Activated CD4-positive, alpha-beta T cell treated with anti-CD3 and anti-CD28 coated beads, Interleukin-2, amount 10 ng/mL, durations not matched to agents 7 days and 5 days (primary cell): ENCODE measurements around the gene LRP1. TPM values are rescaled to one million over a fixed set of nuclear protein-coding genes. Genes with fewer than 3 reads are reported as not detected.
A peak's percentile ranks its signal among the peaks of the same experiment; 100 is the strongest.

ENCODE experiments used
- CTCF ChIA-PET: fragments of 350-600 bp; sonication (Branson Sonifier 250); formaldehyde crosslinking; loops from one replicate; lab custom pipeline; 2021; ENCODE audit warnings: antibody characterized with exemption; lab: Charles Lee
- POLR2A ChIA-PET: fragments of 350-600 bp; sonication (Branson Sonifier 250); formaldehyde crosslinking; loops from one replicate; lab custom pipeline; 2021; ENCODE audit warnings: antibody characterized with exemption; lab: Charles Lee
- DNase-seq: peaks from one replicate; pipeline ENCODE4 v3.0.0-alpha.2; 2020
- H3K27ac Mint-ChIP-seq: one replicate; pipeline ENCODE4 v1.8.0; 2021; ENCODE audit warnings: mild to moderate bottlenecking, moderate library complexity, mixed read lengths
- H3K27me3 Mint-ChIP-seq: one replicate; pipeline ENCODE4 v1.8.0; 2021; ENCODE audit warnings: mixed read lengths
- H3K36me3 Mint-ChIP-seq: one replicate; pipeline ENCODE4 v1.8.0; 2021; ENCODE audit warnings: low read depth, mixed read lengths
- H3K4me1 Mint-ChIP-seq: one replicate; pipeline ENCODE4 v1.8.0; 2021; ENCODE audit warnings: mixed read lengths
- H3K4me3 Mint-ChIP-seq: one replicate; pipeline ENCODE4 v1.8.0; 2021; ENCODE audit warnings: mild to moderate bottlenecking, moderate library complexity, mixed read lengths
- H3K9me3 Mint-ChIP-seq: one replicate; pipeline ENCODE4 v1.8.0; 2021; ENCODE audit warnings: mixed read lengths
- total RNA-seq, 2 experiments: library from RNA; stranded (reverse); gene quantifications; one replicate each; pipeline ENCODE4 v1.2.3, GENCODE V29; 2021

The LRP1 gene
- total RNA-seq, 2 experiments from 2014 or later: 0.94 TPM

DNA sequence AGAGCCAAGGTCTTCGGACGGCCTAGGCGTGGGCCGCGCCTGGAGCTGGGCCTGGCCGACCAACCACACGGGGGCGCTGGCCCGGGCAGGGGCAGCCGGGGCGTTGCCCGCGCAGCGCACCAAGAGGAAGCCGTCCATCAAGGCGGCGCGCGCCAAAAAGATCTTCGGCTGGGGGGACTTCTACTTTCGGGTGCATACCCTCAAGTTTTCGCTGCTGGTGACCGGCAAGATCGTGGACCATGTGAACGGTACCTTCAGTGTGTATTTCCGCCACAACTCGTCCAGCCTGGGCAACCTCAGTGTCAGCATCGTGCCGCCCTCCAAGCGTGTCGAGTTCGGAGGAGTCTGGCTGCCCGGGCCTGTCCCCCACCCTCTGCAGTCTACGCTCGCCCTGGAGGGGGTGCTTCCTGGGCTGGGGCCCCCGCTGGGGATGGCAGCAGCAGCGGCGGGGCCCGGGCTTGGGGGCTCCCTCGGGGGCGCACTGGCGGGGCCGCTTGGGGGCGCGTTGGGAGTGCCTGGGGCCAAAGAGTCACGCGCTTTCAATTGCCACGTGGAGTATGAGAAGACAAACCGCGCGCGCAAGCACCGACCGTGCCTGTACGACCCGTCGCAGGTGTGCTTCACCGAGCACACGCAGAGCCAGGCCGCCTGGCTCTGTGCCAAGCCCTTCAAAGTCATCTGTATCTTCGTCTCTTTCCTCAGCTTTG is 96.8 kb downstream of the LRP1 start:
- ChIA-PET CTCF (interaction anchor here (0.8 to 10.9 kb wide), 5 partner anchors 9 to 254 kb away, joined by 3 to 332 read pairs (median 3); partner anchors contain the start of gene STAC3), POLR2A (interaction anchor here (0.6 kb wide), 1 partner anchor 43 kb away, joined by 4 read pairs; no protein-coding TSS in a partner anchor)
- peak overlapping the region; percentile 65 for H3K27ac Mint-ChIP-seq

GRCh38 chr12:57225680-57226210 is 97.5 kb downstream of the LRP1 start:
- Mint-ChIP-seq H3K4me1 (peaks cover 67% of the 10 kb centered on the region), H3K27ac (peak overlapping the region; percentile 65), H3K36me3 (peaks cover 10% of the 10 kb centered on the region), H3K9me3 (no peaks in the 10 kb centered on the region), H3K27me3 (peaks cover 61% of the 10 kb centered on the region), H3K4me3 (peak overlapping the region; percentile 51)
- ChIA-PET POLR2A (no interaction called here), CTCF (interaction anchor here (1.2 to 10.9 kb wide), 5 partner anchors 12 to 253 kb away, joined by 3 to 332 read pairs (median 4); partner anchors contain the start of genes GLI1 and STAC3)
- no peak for DNase-seq

More for the DNA sequence above, 96.8 kb downstream of the LRP1 start:
- Mint-ChIP-seq H3K27me3 (peaks cover 65% of the 10 kb centered on the region), H3K9me3 (no peaks in the 10 kb centered on the region), H3K36me3 (peaks cover 4% of the 10 kb centered on the region), H3K4me3 (peak overlapping the region; percentile 51), H3K4me1 (peaks cover 60% of the 10 kb centered on the region)
- DNase-seq: peak; percentile 64

- DNase-seq: no peak
- Mint-ChIP-seq H3K36me3 (peaks cover 13% of the 10 kb centered on the region), H3K27ac (no peak overlapping the region), H3K4me3 (no peak overlapping the region), H3K9me3 (no peaks in the 10 kb centered on the region), H3K4me1 (peaks cover 70% of the 10 kb centered on the region), H3K27me3 (peaks cover 51% of the 10 kb centered on the region)
- ChIA-PET CTCF (interaction anchor here (1.2 to 10.9 kb wide), 5 partner anchors 13 to 252 kb away, joined by 3 to 332 read pairs (median 4); partner anchors contain the start of genes GLI1 and STAC3), POLR2A (no interaction called here)
Observed at GRCh38 chr12:57226588-57227314, 98.5 kb downstream of the LRP1 start.

DNA sequence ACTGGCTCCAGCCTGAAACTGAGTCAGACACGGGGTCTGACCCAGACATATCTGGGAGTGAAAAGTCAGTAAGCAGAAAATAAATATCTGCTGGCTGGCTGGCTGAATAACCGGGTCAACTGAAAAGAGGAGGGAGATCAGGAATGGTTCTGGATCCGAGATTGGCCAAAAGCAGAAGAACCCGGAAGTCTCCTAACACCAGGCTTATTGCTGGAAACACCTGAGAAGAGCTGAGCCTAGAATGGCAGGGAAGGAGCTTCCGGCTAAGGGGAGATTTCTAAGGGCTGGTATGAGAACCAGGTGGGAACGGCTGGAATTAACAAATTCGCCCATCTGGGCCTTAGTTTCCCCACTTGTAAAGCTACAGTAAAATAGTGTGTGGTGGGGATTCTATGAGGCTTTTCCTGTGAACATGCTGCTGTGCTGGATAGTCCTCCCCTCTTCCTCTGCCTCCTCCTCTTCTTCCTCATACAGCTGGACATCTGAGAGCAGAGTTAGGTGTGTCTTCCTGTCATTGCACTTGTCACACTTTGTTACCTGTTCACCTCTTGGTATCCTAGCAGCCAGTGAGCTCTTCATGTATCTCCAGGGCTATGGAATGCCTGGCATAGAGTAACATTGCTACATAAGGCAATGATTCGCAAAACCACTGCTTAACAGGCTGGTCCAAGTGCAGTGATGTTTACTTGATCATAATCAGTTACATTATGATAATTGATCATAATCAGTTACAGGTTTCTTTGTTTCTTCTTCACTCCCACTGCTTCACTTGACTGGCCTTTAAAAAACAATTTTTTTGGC is 99.2 kb downstream of the LRP1 start:
- Mint-ChIP-seq H3K9me3 (no peaks in the 10 kb centered on the region), H3K4me1 (peaks cover 74% of the 10 kb centered on the region), H3K27me3 (peaks cover 44% of the 10 kb centered on the region), H3K36me3 (peaks cover 19% of the 10 kb centered on the region), H3K27ac (no peak overlapping the region), H3K4me3 (no peak overlapping the region)
- ChIA-PET POLR2A (no interaction called here), CTCF (interaction anchor here (1.4 to 10.9 kb wide), 3 partner anchors 14 to 231 kb away, joined by 4 to 332 read pairs (median 61); partner anchors contain the start of genes GLI1 and STAC3)
- no peak for DNase-seq

DNA sequence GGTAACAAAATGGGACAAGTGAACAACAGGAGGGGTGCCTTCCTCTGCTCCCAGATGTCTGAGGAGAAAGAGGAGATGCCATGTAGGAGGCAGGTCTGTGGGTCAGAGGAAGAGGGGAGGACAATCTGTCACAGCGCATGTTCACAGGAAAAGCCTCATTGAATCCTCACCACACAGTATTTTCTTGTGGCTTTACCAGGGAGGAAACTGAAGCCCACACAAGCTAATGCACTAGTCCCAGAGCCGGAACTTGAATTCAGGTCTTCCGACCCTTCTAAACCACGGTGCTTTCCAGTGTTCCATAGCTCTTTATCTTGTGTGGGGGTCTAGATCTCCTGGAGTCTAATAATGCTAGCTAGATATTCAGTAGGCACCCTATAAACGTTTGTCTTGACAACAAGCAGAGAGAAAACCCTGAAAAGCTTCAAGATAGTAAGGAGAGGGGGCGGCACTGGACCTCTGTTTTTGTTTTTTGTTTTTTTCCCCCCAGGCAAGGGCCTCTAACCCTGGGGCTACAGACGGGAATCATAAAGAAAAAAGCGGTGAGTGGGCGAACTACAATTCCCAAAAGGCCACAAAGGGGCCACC is 100.9 kb downstream of the LRP1 start:
- no peaks in the 10 kb centered on the region for H3K9me3 Mint-ChIP-seq
- H3K4me3 Mint-ChIP-seq: peak overlapping the region; percentile 97
- POLR2A ChIA-PET: interaction anchor here (0.8 to 1.3 kb wide), 2 partner anchors 9 to 14 kb away, joined by 3 to 9 read pairs; no protein-coding TSS in a partner anchor

DNA sequence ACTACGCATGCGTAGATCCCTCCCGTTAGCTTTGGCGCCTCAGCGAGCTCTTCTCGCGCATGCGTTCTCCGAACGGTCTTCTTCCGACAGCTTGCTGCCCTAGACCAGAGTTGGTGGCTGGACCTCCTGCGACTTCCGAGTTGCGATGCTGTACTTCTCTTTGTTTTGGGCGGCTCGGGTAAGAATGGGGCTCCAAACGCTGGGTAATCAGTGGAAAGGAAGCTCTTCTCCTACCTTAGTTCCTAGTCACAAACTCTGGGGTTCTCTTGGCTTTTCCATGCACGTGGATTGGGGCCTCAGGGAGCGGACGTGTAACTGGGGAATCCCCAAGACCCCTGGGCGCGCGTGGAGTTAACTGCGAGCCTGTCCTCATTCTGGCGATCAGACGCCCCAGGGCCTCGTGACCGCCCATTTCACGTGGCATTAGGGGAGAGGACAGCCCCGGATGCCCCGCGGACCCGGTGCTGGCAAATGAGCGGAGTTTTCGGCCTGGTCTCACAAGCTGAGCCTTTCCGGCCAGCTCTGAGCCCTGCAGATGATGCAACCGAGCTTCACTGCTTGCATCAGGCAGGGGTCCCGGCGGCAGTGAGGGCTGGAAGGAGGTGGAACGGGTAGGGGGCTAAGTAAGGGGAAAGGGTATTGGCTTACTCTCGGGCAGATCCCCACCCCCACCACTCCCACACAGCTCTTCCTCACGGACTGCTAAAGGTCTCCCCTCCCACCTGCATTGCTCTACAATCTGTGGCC is 101.5 kb downstream of the LRP1 start, which contains the start of gene SHMT2:
TSS of gene SHMT2 (plus strand) at position 78 of the 747 bp plus-strand sequence. CDS start at position 146, 68 bp downstream.
- H3K27me3 Mint-ChIP-seq: peaks cover 25% of the 10 kb centered on the region

More for the DNA sequence above, 100.9 kb downstream of the LRP1 start:
- DNase-seq: peak; percentile 36
- H3K36me3 Mint-ChIP-seq: peaks cover 34% of the 10 kb centered on the region
- CTCF ChIA-PET: interaction anchor here (1.1 to 10.9 kb wide), 7 partner anchors 11 to 225 kb away, joined by 3 to 332 read pairs (median 10); partner anchors contain the start of genes INHBE, STAC3 and STAT6
- peaks cover 64% of the 10 kb centered on the region for H3K4me1 Mint-ChIP-seq
- H3K27me3 Mint-ChIP-seq: peaks cover 29% of the 10 kb centered on the region
- H3K27ac Mint-ChIP-seq: peak overlapping the region; percentile 96

GRCh38 chr12:57230381-57231155 is 102.3 kb downstream of the LRP1 start:
- DNase-seq: no peak
- ChIA-PET CTCF (interaction anchor here (2.3 to 10.9 kb wide), 4 partner anchors 12 to 223 kb away, joined by 10 to 332 read pairs (median 35); partner anchors contain the start of genes INHBE and STAC3), POLR2A (interaction anchor here (0.6 kb wide), 1 partner anchor 12 kb away, joined by 5 read pairs; no protein-coding TSS in a partner anchor)
- Mint-ChIP-seq H3K4me1 (peaks cover 67% of the 10 kb centered on the region), H3K27ac (peak overlapping the region; percentile 96), H3K36me3 (peaks cover 44% of the 10 kb centered on the region), H3K27me3 (peaks cover 20% of the 10 kb centered on the region), H3K9me3 (no peaks in the 10 kb centered on the region), H3K4me3 (peak overlapping the region; percentile 97)

More for the DNA sequence above, 101.5 kb downstream of the LRP1 start, which contains the start of gene SHMT2:
- Mint-ChIP-seq H3K36me3 (peaks cover 40% of the 10 kb centered on the region), H3K4me1 (peaks cover 68% of the 10 kb centered on the region), H3K9me3 (no peaks in the 10 kb centered on the region), H3K27ac (peak within 1 kb of the TSS; percentile 96), H3K4me3 (peak within 1 kb of the TSS; percentile 97)
- ChIA-PET POLR2A (interaction anchor here (0.8 to 1.3 kb wide), 2 partner anchors 8 to 13 kb away, joined by 3 to 9 read pairs; no protein-coding TSS in a partner anchor), CTCF (interaction anchor here (1.1 to 10.9 kb wide), 7 partner anchors 11 to 224 kb away, joined by 3 to 332 read pairs (median 10); partner anchors contain the start of genes INHBE, STAC3 and STAT6)
- peak; percentile 96 for DNase-seq

GRCh38 chr12:57231276-57232021 is 103.2 kb downstream of the LRP1 start:
- Mint-ChIP-seq H3K27ac (no peak overlapping the region), H3K27me3 (peaks cover 12% of the 10 kb centered on the region), H3K4me3 (peak overlapping the region; percentile 97), H3K9me3 (no peaks in the 10 kb centered on the region), H3K4me1 (peaks cover 65% of the 10 kb centered on the region), H3K36me3 (peaks cover 44% of the 10 kb centered on the region)
- ChIA-PET CTCF (interaction anchor here (0.6 to 10.9 kb wide), 4 partner anchors 10 to 119 kb away, joined by 3 to 332 read pairs (median 24); partner anchors contain the start of gene STAC3), POLR2A (no interaction called here)
- no peak for DNase-seq

- peaks cover 44% of the 10 kb centered on the region for H3K36me3 Mint-ChIP-seq
- ChIA-PET CTCF (interaction anchor here (0.6 to 10.9 kb wide), 4 partner anchors 11 to 120 kb away, joined by 3 to 332 read pairs (median 24); partner anchors contain the start of gene STAC3), POLR2A (no interaction called here)
- peaks cover 13% of the 10 kb centered on the region for H3K27me3 Mint-ChIP-seq
- no peaks in the 10 kb centered on the region for H3K9me3 Mint-ChIP-seq
- DNase-seq: no peak
- no peak overlapping the region for H3K4me3 Mint-ChIP-seq
- peaks cover 67% of the 10 kb centered on the region for H3K4me1 Mint-ChIP-seq
- no peak overlapping the region for H3K27ac Mint-ChIP-seq
Observed at GRCh38 chr12:57232156-57232756, 104.0 kb downstream of the LRP1 start.
